GM23338 (cell line): Measurements from ENCODE around the gene NUDT15.

ENCODE experiments used
- CREB1 ChIP-seq: fragments of 250-450 bp; sonication (Bioruptor Pico); IDR thresholded peaks from 2 replicates; pipeline ENCODE4 v1.5.0; 2020; ENCODE audit warnings: low read depth, mild to moderate bottlenecking, moderate library complexity
- EZH2 ChIP-seq: fragments of 200-600 bp; sonication (generic); IDR thresholded peaks from one replicate; pipeline ENCODE4 v1.8.0; 2017; ENCODE audit warnings: antibody characterized with exemption, mild to moderate bottlenecking, low read depth; ENCODE audit not compliant: unreplicated experiment
- EZH2phosphoT487 ChIP-seq: fragments of 200-600 bp; sonication (generic); IDR thresholded peaks from one replicate; pipeline ENCODE4 v1.8.1; 2018; ENCODE audit warnings: antibody characterized with exemption; ENCODE audit not compliant: unreplicated experiment
- JUNB ChIP-seq: IDR thresholded peaks from one replicate; pipeline ENCODE4 v1.6.1; 2016; ENCODE audit warnings: antibody characterized with exemption; ENCODE audit not compliant: unreplicated experiment
- NANOG ChIP-seq: IDR thresholded peaks from 2 replicates; pipeline ENCODE4 v1.6.1; 2016; ENCODE audit warnings: antibody characterized with exemption, borderline replicate concordance
- POLR2AphosphoS5 ChIP-seq: IDR thresholded peaks from 2 replicates; pipeline ENCODE4 v1.6.1; 2016; ENCODE audit warnings: antibody characterized with exemption, low read depth
- REST ChIP-seq: IDR thresholded peaks from one replicate; pipeline ENCODE4 v1.6.1; 2018; ENCODE audit warnings: antibody characterized with exemption; ENCODE audit not compliant: unreplicated experiment
- ZNF331 ChIP-seq: fragments of 250-450 bp; sonication (Bioruptor Pico); IDR thresholded peaks from 2 replicates; pipeline ENCODE4 v1.5.0; 2020; ENCODE audit warnings: low read depth, mild to moderate bottlenecking, moderate library complexity
- TF ChIP-seq, protein P1 (sequence below), 2 experiments: fragments of 200-600 bp in 1 of 2; sonication (generic) in 1 of 2; conservative IDR thresholded peaks; 2 replicates each; pipeline versions ENCODE4 v1.5.1 to v1.6.1; 2016 to 2017; ENCODE audit warnings: antibody characterized with exemption in 2 of 2, low read depth in 2 of 2, mild to moderate bottlenecking in 2 of 2, moderate library complexity in 1 of 2
- TF ChIP-seq, protein P2 (sequence below): IDR thresholded peaks from 2 replicates; pipeline ENCODE4 v1.6.1; 2016; ENCODE audit warnings: antibody characterized with exemption

GRCh38 chr13:48012668-48013067 is 24.9 kb upstream of the NUDT15 start:
- TF ChIP-seq, protein P1, sequence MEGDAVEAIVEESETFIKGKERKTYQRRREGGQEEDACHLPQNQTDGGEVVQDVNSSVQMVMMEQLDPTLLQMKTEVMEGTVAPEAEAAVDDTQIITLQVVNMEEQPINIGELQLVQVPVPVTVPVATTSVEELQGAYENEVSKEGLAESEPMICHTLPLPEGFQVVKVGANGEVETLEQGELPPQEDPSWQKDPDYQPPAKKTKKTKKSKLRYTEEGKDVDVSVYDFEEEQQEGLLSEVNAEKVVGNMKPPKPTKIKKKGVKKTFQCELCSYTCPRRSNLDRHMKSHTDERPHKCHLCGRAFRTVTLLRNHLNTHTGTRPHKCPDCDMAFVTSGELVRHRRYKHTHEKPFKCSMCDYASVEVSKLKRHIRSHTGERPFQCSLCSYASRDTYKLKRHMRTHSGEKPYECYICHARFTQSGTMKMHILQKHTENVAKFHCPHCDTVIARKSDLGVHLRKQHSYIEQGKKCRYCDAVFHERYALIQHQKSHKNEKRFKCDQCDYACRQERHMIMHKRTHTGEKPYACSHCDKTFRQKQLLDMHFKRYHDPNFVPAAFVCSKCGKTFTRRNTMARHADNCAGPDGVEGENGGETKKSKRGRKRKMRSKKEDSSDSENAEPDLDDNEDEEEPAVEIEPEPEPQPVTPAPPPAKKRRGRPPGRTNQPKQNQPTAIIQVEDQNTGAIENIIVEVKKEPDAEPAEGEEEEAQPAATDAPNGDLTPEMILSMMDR (conservative IDR thresholded peaks at IDR 0.05; ENCODE audit: low read depth in 2 of 2), result no peak
- TF ChIP-seq EZH2 (no peak), POLR2AphosphoS5 (no peak), CREB1 (no peak), REST (no peak), EZH2phosphoT487 (no peak), NANOG (no peak), ZNF331 (CRISPR knock-in tag) (no peak), JUNB (no peak)
- TF ChIP-seq, protein P2, sequence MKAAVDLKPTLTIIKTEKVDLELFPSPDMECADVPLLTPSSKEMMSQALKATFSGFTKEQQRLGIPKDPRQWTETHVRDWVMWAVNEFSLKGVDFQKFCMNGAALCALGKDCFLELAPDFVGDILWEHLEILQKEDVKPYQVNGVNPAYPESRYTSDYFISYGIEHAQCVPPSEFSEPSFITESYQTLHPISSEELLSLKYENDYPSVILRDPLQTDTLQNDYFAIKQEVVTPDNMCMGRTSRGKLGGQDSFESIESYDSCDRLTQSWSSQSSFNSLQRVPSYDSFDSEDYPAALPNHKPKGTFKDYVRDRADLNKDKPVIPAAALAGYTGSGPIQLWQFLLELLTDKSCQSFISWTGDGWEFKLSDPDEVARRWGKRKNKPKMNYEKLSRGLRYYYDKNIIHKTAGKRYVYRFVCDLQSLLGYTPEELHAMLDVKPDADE, result no peak
